IMR-90 (cell line): ENCODE data around the gene SYT6.

Experiments used
- BHLHE40 ChIP-seq: fragments of 150-350 bp; IDR thresholded peaks from 2 replicates; pipeline ENCODE4 v1.6.1; 2016; ENCODE audit warnings: mild to moderate bottlenecking, low read depth, low read length
- CEBPB ChIP-seq: IDR thresholded peaks from 2 replicates; pipeline ENCODE4 v1.6.1; 2012; ENCODE audit warnings: low read depth, low read length, improper control_type of control experiment
- FOS ChIP-seq: fragments of 150-350 bp; IDR thresholded peaks from 2 replicates; pipeline ENCODE4 v1.6.1; 2016; ENCODE audit warnings: low read depth, low read length
- NFE2L2 ChIP-seq: fragments of 150-350 bp; IDR thresholded peaks from 2 replicates; pipeline ENCODE4 v1.6.1; 2016; ENCODE audit warnings: low read depth, mild to moderate bottlenecking, low read length
- POLR2A ChIP-seq: IDR thresholded peaks from 2 replicates; pipeline ENCODE4 v1.6.1; 2012; ENCODE audit warnings: mild to moderate bottlenecking, low read depth, low read length
- RAD21 ChIP-seq: IDR thresholded peaks from 2 replicates; pipeline ENCODE4 v1.6.1; 2012; ENCODE audit warnings: low read length, improper control_type of control experiment
- RCOR1 ChIP-seq: IDR thresholded peaks from 2 replicates; pipeline ENCODE4 v1.6.1; 2012; ENCODE audit warnings: mild to moderate bottlenecking, low read length, improper control_type of control experiment; ENCODE audit not compliant: insufficient replicate concordance
- RFX5 ChIP-seq: IDR thresholded peaks from 2 replicates; pipeline ENCODE4 v1.8.0; 2012; ENCODE audit warnings: low read depth, mild to moderate bottlenecking, low read length, moderate library complexity
- SMC3 ChIP-seq: fragments of 150-350 bp; IDR thresholded peaks from 2 replicates; pipeline ENCODE4 v1.6.1; 2016; ENCODE audit warnings: low read depth, mild to moderate bottlenecking, antibody characterized with exemption, low read length, moderate library complexity
- TF ChIP-seq, protein P1 (sequence below): conservative IDR thresholded peaks from 2 replicates; pipeline ENCODE4 v1.5.1; 2012; ENCODE audit warnings: mild to moderate bottlenecking, low read depth, low read length, improper control_type of control experiment
- TF ChIP-seq, protein P2 (sequence below): fragments of 150-350 bp; IDR thresholded peaks from 2 replicates; pipeline ENCODE4 v1.6.1; 2017; ENCODE audit warnings: mild to moderate bottlenecking, antibody characterized with exemption, low read length, low read depth

DNA sequence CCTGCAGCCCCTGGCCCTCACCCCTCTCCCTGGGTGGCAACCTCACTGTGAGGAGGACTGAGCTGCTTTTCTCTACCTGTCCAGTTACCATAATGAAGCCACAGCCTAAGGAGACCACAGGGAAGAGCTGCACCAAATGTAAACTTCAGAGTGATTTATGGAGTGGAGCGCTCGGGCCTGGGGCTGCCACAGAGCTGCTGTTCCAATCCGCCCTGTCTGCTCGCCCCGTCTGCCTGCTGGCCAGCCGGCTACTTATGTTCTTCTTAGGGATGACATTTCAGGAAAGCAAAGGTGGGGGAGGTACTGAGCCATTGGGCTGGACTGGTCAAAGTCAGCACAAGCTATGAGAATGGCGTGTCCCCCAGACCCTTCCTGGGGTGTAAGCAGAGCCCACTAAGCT, 17.9 kb downstream of the SYT6 start:
- no peak for TF ChIP-seq RAD21
- TF ChIP-seq, protein P1, sequence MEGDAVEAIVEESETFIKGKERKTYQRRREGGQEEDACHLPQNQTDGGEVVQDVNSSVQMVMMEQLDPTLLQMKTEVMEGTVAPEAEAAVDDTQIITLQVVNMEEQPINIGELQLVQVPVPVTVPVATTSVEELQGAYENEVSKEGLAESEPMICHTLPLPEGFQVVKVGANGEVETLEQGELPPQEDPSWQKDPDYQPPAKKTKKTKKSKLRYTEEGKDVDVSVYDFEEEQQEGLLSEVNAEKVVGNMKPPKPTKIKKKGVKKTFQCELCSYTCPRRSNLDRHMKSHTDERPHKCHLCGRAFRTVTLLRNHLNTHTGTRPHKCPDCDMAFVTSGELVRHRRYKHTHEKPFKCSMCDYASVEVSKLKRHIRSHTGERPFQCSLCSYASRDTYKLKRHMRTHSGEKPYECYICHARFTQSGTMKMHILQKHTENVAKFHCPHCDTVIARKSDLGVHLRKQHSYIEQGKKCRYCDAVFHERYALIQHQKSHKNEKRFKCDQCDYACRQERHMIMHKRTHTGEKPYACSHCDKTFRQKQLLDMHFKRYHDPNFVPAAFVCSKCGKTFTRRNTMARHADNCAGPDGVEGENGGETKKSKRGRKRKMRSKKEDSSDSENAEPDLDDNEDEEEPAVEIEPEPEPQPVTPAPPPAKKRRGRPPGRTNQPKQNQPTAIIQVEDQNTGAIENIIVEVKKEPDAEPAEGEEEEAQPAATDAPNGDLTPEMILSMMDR, result no peak
- no peak for TF ChIP-seq POLR2A
- TF ChIP-seq BHLHE40, result no peak
- no peak for TF ChIP-seq SMC3
- TF ChIP-seq, protein P2, sequence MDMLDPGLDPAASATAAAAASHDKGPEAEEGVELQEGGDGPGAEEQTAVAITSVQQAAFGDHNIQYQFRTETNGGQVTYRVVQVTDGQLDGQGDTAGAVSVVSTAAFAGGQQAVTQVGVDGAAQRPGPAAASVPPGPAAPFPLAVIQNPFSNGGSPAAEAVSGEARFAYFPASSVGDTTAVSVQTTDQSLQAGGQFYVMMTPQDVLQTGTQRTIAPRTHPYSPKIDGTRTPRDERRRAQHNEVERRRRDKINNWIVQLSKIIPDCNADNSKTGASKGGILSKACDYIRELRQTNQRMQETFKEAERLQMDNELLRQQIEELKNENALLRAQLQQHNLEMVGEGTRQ, result no peak
- no peak for TF ChIP-seq NFE2L2
- no peak for TF ChIP-seq CEBPB
- TF ChIP-seq RCOR1, result no peak
- TF ChIP-seq RFX5, result no peak
- no peak for TF ChIP-seq FOS
